Ishikawa (cell line): ENCODE measurements around the gene ADSL.

Experiments used
- CEBPB ChIP-seq: IDR thresholded peaks from 2 replicates; pipeline ENCODE4 v1.6.1; 2012
- CREB1 ChIP-seq: IDR thresholded peaks from 2 replicates; pipeline ENCODE4 v1.6.1; 2012; ENCODE audit warnings: low read depth
- EGR1 ChIP-seq: IDR thresholded peaks from 2 replicates; pipeline ENCODE4 v1.6.1; 2012
- EP300 ChIP-seq: IDR thresholded peaks from 2 replicates; pipeline ENCODE4 v1.6.1; 2012; ENCODE audit warnings: borderline replicate concordance
- FOXM1 ChIP-seq: IDR thresholded peaks from 2 replicates; pipeline ENCODE4 v1.6.1; 2012; ENCODE audit warnings: low read depth, borderline replicate concordance
- NFIC ChIP-seq: IDR thresholded peaks from 2 replicates; pipeline ENCODE4 v1.6.1; 2012
- RAD21 ChIP-seq: IDR thresholded peaks from 2 replicates; pipeline ENCODE4 v1.6.1; 2012; ENCODE audit warnings: low read depth
- TAF1 ChIP-seq: IDR thresholded peaks from 2 replicates; pipeline ENCODE4 v1.6.1; 2012; ENCODE audit warnings: low read depth, mild to moderate bottlenecking
- TCF12 ChIP-seq: IDR thresholded peaks from 2 replicates; pipeline ENCODE4 v1.6.1; 2012; ENCODE audit warnings: low read depth
- TEAD4 ChIP-seq: IDR thresholded peaks from 2 replicates; pipeline ENCODE4 v1.6.1; 2012
- YY1 ChIP-seq: IDR thresholded peaks from 2 replicates; pipeline ENCODE4 v1.6.1; 2012; ENCODE audit warnings: low read depth
- TF ChIP-seq, protein P1 (sequence below): IDR thresholded peaks from 2 replicates; pipeline ENCODE4 v1.6.1; 2012
- TF ChIP-seq, protein P2 (sequence below): IDR thresholded peaks from 2 replicates; pipeline ENCODE4 v1.6.1; 2012
- TF ChIP-seq, protein P3 (sequence below): IDR thresholded peaks from 2 replicates; pipeline ENCODE4 v1.6.1; 2012; ENCODE audit warnings: low read depth, mild to moderate bottlenecking

DNA sequence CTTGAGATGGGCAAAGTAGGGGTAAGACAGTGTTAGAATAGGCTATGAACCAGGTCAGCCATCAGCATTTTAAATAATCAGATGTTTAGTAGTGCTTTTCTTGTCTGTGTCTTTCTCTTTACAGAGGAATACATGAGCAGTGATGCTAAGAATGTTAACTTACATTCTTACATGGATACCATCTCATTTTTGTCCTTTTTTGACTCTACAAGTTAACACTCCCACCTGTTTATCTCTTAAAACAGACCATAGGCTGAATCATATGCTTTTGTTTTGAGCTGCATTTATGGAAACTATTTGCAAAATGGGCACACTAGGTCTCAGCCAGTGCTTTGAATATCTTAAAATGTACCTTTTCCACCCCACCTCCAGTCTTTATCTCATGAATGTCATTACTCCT lies 25.6 kb upstream of the ADSL start:
- no peak for TF ChIP-seq FOXM1
- TF ChIP-seq RAD21 = no peak
- TF ChIP-seq CEBPB = no peak
- TF ChIP-seq TAF1 = no peak
- TF ChIP-seq YY1 = no peak
- no peak for TF ChIP-seq TEAD4
- TF ChIP-seq, protein P1, sequence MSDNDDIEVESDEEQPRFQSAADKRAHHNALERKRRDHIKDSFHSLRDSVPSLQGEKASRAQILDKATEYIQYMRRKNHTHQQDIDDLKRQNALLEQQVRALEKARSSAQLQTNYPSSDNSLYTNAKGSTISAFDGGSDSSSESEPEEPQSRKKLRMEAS = no peak
- TF ChIP-seq, protein P2, sequence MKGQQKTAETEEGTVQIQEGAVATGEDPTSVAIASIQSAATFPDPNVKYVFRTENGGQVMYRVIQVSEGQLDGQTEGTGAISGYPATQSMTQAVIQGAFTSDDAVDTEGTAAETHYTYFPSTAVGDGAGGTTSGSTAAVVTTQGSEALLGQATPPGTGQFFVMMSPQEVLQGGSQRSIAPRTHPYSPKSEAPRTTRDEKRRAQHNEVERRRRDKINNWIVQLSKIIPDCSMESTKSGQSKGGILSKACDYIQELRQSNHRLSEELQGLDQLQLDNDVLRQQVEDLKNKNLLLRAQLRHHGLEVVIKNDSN = no peak
- TF ChIP-seq EP300 = no peak
- TF ChIP-seq, protein P3, sequence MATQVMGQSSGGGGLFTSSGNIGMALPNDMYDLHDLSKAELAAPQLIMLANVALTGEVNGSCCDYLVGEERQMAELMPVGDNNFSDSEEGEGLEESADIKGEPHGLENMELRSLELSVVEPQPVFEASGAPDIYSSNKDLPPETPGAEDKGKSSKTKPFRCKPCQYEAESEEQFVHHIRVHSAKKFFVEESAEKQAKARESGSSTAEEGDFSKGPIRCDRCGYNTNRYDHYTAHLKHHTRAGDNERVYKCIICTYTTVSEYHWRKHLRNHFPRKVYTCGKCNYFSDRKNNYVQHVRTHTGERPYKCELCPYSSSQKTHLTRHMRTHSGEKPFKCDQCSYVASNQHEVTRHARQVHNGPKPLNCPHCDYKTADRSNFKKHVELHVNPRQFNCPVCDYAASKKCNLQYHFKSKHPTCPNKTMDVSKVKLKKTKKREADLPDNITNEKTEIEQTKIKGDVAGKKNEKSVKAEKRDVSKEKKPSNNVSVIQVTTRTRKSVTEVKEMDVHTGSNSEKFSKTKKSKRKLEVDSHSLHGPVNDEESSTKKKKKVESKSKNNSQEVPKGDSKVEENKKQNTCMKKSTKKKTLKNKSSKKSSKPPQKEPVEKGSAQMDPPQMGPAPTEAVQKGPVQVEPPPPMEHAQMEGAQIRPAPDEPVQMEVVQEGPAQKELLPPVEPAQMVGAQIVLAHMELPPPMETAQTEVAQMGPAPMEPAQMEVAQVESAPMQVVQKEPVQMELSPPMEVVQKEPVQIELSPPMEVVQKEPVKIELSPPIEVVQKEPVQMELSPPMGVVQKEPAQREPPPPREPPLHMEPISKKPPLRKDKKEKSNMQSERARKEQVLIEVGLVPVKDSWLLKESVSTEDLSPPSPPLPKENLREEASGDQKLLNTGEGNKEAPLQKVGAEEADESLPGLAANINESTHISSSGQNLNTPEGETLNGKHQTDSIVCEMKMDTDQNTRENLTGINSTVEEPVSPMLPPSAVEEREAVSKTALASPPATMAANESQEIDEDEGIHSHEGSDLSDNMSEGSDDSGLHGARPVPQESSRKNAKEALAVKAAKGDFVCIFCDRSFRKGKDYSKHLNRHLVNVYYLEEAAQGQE = no peak
- TF ChIP-seq EGR1 = no peak
- no peak for TF ChIP-seq TCF12
- TF ChIP-seq NFIC = no peak
- no peak for TF ChIP-seq CREB1
